SKM-1 (cell line): ENCODE results near the gene TTLL11.

Source experiments
- DNase-seq: peaks from one replicate; lab custom pipeline; 2025; ENCODE audit not compliant: unreplicated experiment; lab: John Stamatoyannopoulos, UW

TTLL11 gene

GRCh38 chr9:121860744-121861143, 232.4 kb downstream of the TTLL11 start:
- DNase-seq = no peak

- no peak for DNase-seq
Observed at GRCh38 chr9:121860213-121860612, 232.9 kb downstream of the TTLL11 start.

- DNase-seq = no peak
Observed at GRCh38 chr9:121859646-121860045, 233.5 kb downstream of the TTLL11 start.

- no peak for DNase-seq
Observed at GRCh38 chr9:121858788-121859187, 234.3 kb downstream of the TTLL11 start.

GRCh38 chr9:121857928-121858327, 235.2 kb downstream of the TTLL11 start:
- DNase-seq = no peak

- no peak for DNase-seq
Observed at GRCh38 chr9:121855476-121855875, 237.6 kb downstream of the TTLL11 start.

- DNase-seq = no peak
Observed at GRCh38 chr9:121853617-121854395, 239.3 kb downstream of the TTLL11 start.

GRCh38 chr9:121852651-121853616, 240.2 kb downstream of the TTLL11 start:
- DNase-seq = no peak

- no peak for DNase-seq
Observed at GRCh38 chr9:121852241-121852640, 240.9 kb downstream of the TTLL11 start.

GRCh38 chr9:121851641-121852091, 241.4 kb downstream of the TTLL11 start:
- DNase-seq = no peak

- no peak for DNase-seq
Observed at GRCh38 chr9:121850366-121850765, 242.7 kb downstream of the TTLL11 start.

GRCh38 chr9:121849554-121849953, 243.6 kb downstream of the TTLL11 start:
- DNase-seq = no peak

GRCh38 chr9:121844562-121844961, 248.5 kb downstream of the TTLL11 start:
- DNase-seq = no peak

- DNase-seq = no peak
Observed at GRCh38 chr9:121844098-121844497, 249.0 kb downstream of the TTLL11 start.

- DNase-seq = no peak
Observed at GRCh38 chr9:121842612-121842978, 250.5 kb downstream of the TTLL11 start.

- no peak for DNase-seq
Observed at GRCh38 chr9:121841771-121842611, 251.1 kb downstream of the TTLL11 start.

- DNase-seq = no peak
Observed at GRCh38 chr9:121840838-121841760, 252.0 kb downstream of the TTLL11 start.

GRCh38 chr9:121839726-121840500, 253.2 kb downstream of the TTLL11 start:
- no peak for DNase-seq
